C4-2B (cell line): ENCODE data around the gene CADM1.

ENCODE experiments used
- H3K27ac ChIP-seq: fragments of 450-650 bp; 2 replicates; pipeline ENCODE4 v1.5.1; 2017
- ZFX ChIP-seq: fragments of 450-650 bp; IDR thresholded peaks from 2 replicates; pipeline ENCODE4 v1.6.1; 2017
- TF ChIP-seq, protein P1 (sequence below): fragments of 450-650 bp; conservative IDR thresholded peaks from 2 replicates; pipeline ENCODE4 v1.5.1; 2017; ENCODE audit warnings: mild to moderate bottlenecking

CADM1 gene

GRCh38 chr11:115456019-115456418 is 48.2 kb downstream of the CADM1 start:
- TF ChIP-seq, protein P1, sequence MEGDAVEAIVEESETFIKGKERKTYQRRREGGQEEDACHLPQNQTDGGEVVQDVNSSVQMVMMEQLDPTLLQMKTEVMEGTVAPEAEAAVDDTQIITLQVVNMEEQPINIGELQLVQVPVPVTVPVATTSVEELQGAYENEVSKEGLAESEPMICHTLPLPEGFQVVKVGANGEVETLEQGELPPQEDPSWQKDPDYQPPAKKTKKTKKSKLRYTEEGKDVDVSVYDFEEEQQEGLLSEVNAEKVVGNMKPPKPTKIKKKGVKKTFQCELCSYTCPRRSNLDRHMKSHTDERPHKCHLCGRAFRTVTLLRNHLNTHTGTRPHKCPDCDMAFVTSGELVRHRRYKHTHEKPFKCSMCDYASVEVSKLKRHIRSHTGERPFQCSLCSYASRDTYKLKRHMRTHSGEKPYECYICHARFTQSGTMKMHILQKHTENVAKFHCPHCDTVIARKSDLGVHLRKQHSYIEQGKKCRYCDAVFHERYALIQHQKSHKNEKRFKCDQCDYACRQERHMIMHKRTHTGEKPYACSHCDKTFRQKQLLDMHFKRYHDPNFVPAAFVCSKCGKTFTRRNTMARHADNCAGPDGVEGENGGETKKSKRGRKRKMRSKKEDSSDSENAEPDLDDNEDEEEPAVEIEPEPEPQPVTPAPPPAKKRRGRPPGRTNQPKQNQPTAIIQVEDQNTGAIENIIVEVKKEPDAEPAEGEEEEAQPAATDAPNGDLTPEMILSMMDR, result no peak
- TF ChIP-seq ZFX, result no peak
- H3K27ac ChIP-seq, result no peak overlapping the region

GRCh38 chr11:115455613-115456012 is 48.6 kb downstream of the CADM1 start:
- TF ChIP-seq, protein P1, result no peak
- no peak for TF ChIP-seq ZFX
- no peak overlapping the region for H3K27ac ChIP-seq

GRCh38 chr11:115454525-115454924 is 49.7 kb downstream of the CADM1 start:
- no peak overlapping the region for H3K27ac ChIP-seq
- TF ChIP-seq ZFX, result no peak
- TF ChIP-seq, protein P1, result no peak

GRCh38 chr11:115453693-115454490 is 50.3 kb downstream of the CADM1 start:
- no peak overlapping the region for H3K27ac ChIP-seq
- no peak for TF ChIP-seq ZFX
- TF ChIP-seq, protein P1, result no peak

DNA sequence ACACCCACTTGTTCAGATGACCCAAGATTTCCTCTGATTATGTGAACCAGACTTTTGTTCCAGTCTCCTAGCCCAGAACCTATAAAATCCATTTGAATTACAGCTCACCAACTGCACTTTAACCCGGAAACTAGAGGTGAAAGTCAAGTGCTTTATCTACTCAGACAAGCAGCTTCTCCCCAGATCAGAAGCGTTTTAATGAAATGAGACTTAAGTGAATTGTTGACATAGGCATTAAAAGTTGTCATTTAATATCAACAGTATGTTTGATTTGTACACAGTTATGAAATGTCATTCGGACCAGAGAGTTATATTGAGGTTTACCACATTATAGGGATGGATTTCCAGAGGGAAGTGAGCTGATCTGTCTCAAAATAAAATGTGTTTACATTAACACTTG is 52.0 kb downstream of the CADM1 start:
- TF ChIP-seq, protein P1, result no peak
- TF ChIP-seq ZFX, result no peak
- no peak overlapping the region for H3K27ac ChIP-seq

DNA sequence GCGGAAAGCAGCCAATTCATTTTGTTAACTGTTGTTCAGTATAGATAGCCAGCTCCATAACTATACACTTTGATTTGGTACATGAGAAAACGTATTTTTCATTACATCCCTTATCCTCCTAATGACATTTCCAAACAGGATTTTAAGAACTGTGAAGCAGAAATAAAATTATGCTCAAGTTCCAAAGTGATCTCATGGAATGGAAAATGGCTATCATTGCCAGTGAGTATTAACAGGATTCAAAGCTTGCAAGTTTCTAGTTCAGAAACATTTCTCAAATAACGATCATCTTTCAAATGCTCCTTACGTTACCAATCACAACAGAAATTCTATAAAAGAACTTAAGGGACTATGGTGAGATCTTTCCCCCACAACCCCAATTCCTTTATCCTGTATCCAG is 53.7 kb downstream of the CADM1 start:
- TF ChIP-seq, protein P1, result no peak
- no peak for TF ChIP-seq ZFX
- no peak overlapping the region for H3K27ac ChIP-seq

- H3K27ac ChIP-seq, result no peak overlapping the region
- no peak for TF ChIP-seq ZFX
- TF ChIP-seq, protein P1, result no peak
Observed at GRCh38 chr11:115447273-115447864, 56.8 kb downstream of the CADM1 start.
